Measurements from ENCODE around the gene PTPRU.

The PTPRU gene

DNA sequence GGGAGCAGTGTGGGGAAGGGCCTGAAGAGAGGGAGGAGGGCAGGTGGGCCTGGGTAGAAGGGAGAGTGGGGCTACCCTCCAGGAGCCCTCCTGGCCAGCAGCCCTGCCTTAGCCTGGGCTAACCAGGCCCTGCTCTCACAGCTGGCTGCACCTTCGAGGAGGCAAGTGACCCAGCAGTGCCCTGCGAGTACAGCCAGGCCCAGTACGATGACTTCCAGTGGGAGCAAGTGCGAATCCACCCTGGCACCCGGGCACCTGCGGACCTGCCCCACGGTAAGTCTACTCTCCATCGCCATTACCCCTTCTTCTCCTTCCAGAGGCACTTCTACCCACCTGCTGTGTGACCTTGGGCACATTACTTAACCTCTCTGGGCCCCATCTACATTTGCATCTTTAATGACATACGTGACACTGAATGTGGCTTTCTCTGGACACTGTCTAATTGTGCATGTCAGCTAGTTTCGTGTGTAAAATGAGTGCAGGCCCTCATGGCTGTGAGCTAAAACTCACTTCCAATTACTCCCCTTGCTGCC is 18.9 kb downstream of the PTPRU start:
- H3K9me3 ChIP-seq (ENCODE audit: control insufficient read depth, low read length) = no peaks in the 10 kb centered on the region
- peaks cover 36% of the 10 kb centered on the region for H3K4me1 ChIP-seq (ENCODE audit: control insufficient read depth, insufficient read depth, low read length, poor library complexity, severe bottlenecking)
- H3K4me3 ChIP-seq (ENCODE audit: extremely low read depth, insufficient read depth, low read length, poor library complexity, severe bottlenecking) = no peak overlapping the region
- peaks cover 5% of the 10 kb centered on the region for H3K36me3 ChIP-seq (ENCODE audit: control insufficient read depth, insufficient read depth, low read length)
- 95% methylated on average over 10 of the region's 10 CpGs for WGBS, 2 experiments (ENCODE audit: insufficient coverage in 2 of 2)
- H3K27ac ChIP-seq (ENCODE audit: low read depth, low read length, severe bottlenecking) = no peak overlapping the region

DNA sequence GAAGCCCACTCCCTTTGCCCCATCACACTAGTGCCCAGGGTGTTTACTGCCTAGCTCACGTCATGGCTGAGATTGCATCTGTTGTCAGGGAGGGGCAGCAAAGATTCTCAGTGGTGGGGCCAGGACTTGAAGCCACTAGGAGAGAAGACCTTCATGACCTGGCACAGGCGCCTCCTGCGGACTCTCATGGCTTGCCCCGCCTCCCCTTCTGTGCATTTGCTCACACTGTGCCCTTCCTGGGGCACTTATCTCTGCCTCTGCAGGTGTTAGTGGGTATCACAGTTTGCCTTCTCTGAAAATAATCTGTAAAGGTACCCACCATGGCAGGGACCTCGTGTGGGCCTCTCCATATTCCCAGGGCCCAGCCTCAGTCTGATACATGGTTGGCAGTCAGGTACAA is 20.1 kb downstream of the PTPRU start:
- 67 to 83% methylated on average over 3 to 5 of the region's 5 CpGs for WGBS, 2 experiments (ENCODE audit: insufficient coverage in 2 of 2)

DNA sequence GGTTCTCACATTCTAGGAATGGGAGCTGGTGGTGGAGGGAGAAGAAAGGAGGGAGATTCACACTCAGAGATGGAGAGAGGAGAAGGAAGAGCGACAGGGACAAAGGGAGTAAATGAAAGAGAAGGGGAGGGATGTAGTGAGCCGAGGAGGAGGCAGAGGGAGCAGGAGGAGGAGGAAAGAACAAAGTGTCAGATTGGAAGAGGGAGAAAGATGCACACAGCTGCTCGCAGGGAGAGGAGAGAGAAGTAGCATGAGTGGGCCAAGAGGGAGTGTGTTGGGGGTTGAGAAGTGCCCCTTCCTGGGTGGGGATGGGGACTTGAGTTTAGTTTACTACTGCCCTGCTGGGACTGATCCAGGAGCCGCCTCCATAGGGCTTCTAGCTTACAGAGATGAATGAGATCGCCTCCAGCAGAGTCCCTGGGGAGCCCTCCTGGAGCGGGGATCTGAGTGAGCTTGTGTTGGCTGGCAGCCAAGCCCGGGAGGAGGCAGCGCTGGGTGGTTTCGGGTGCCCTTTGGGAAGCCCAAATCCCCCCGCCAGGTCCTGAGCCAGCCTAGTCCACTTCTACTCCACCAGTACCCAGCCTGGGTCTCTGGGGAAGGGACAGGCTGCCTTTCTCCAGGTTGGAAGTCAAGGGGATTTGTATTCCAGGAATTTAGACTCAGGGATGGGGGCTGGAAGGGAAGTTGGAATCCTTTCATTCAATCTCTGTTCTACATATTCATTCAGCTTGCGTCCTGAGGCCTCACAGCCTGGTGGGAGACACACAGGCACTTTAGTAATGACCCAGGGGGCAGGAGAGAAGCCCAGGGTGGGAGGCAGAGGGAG is 20.9 kb downstream of the PTPRU start:
- H3K4me1 ChIP-seq (ENCODE audit: control insufficient read depth, insufficient read depth, low read length, poor library complexity, severe bottlenecking) = peaks cover 32% of the 10 kb centered on the region
- WGBS, 2 experiments (ENCODE audit: insufficient coverage in 2 of 2) = 47 to 48% methylated on average over 7 to 8 of the region's 11 CpGs
- H3K27ac ChIP-seq (ENCODE audit: low read depth, low read length, severe bottlenecking) = no peak overlapping the region

More for the DNA sequence above, 20.1 kb downstream of the PTPRU start:
- Histone ChIP-seq H3K4me1 (ENCODE audit: control insufficient read depth, insufficient read depth, low read length, poor library complexity, severe bottlenecking) (peaks cover 32% of the 10 kb centered on the region), H3K4me3 (ENCODE audit: extremely low read depth, insufficient read depth, low read length, poor library complexity, severe bottlenecking) (no peak overlapping the region), H3K9me3 (ENCODE audit: control insufficient read depth, low read length) (no peaks in the 10 kb centered on the region), H3K36me3 (ENCODE audit: control insufficient read depth, insufficient read depth, low read length) (peaks cover 15% of the 10 kb centered on the region), H3K27ac (ENCODE audit: low read depth, low read length, severe bottlenecking) (no peak overlapping the region)

DNA sequence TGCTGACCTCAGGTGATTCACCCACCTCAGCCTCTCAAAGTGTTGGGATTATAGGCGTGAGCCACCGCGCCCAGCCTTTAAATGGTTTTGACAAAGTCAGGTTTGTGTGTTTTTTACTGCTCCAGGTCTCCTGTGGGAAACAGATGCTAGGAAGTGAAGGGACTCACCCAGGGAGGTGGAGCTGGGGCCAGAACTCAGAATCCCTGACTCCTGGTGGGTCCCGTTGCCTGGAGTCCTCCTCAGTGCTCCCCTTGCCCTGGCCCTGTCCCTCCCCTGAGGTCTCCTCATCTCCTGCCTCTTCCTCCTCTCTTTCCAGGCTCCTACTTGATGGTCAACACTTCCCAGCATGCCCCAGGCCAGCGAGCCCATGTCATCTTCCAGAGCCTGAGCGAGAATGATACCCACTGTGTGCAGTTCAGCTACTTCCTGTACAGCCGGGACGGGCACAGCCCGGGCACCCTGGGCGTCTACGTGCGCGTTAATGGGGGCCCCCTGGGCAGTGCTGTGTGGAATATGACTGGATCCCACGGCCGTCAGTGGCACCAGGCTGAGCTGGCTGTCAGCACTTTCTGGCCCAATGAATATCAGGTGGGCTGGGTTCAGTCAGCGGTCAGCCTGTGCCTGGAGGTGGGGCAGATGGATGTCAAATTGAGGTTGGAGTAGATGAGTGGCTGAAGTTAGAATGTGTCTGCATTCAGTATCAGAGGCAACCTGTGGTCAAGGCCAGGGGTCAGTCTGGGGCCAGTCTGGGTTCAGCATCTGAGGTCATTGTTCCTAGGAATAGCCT is 22.1 kb downstream of the PTPRU start:
- H3K9me3 ChIP-seq (ENCODE audit: control insufficient read depth, low read length) = no peaks in the 10 kb centered on the region
- peaks cover 21% of the 10 kb centered on the region for H3K36me3 ChIP-seq (ENCODE audit: control insufficient read depth, insufficient read depth, low read length)
- H3K4me3 ChIP-seq (ENCODE audit: extremely low read depth, insufficient read depth, low read length, poor library complexity, severe bottlenecking) = no peak overlapping the region
- no peak overlapping the region for H3K27ac ChIP-seq (ENCODE audit: low read depth, low read length, severe bottlenecking)
- H3K4me1 ChIP-seq (ENCODE audit: control insufficient read depth, insufficient read depth, low read length, poor library complexity, severe bottlenecking) = peaks cover 32% of the 10 kb centered on the region
- WGBS, 2 experiments (ENCODE audit: insufficient coverage in 2 of 2) = 91 to 93% methylated on average over 13 to 15 of the region's 16 CpGs

More for the DNA sequence above, 20.9 kb downstream of the PTPRU start:
- peaks cover 17% of the 10 kb centered on the region for H3K36me3 ChIP-seq (ENCODE audit: control insufficient read depth, insufficient read depth, low read length)
- no peaks in the 10 kb centered on the region for H3K9me3 ChIP-seq (ENCODE audit: control insufficient read depth, low read length)
- H3K4me3 ChIP-seq (ENCODE audit: extremely low read depth, insufficient read depth, low read length, poor library complexity, severe bottlenecking) = no peak overlapping the region

DNA sequence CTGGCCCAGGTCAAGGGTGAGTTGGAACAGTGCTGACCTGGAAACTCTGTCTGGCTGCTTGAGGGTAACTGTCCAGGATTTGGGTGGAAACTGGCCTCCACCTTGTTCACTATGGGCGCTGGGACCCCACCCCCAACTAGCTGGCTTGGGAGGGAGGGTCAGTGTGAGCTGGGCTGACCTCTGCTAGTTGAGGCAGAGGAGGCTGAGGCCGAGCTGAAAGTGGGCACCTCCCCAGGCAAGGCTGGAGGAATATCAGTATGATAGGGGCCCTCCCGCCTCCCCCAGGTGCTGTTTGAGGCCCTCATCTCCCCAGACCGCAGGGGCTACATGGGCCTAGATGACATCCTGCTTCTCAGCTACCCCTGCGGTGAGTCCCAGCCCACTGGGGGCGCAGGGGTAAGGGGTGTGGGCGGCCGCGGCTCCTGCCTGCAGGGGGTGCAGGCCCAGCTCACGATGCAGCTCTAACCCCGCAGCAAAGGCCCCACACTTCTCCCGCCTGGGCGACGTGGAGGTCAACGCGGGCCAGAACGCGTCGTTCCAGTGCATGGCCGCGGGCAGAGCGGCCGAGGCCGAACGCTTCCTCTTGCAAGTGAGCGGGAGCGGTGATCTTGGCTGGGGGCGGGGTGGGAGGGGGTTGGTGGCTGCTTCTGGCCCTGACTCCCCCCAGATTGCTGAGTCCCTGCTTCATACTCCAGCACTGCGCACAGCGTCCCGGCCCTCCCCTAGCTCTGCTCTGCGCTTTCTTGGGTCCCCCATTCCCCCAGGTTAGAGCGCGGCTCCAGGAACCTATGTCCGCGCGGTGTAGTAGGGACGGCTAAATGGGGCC is 22.9 kb downstream of the PTPRU start:
- Histone ChIP-seq H3K4me3 (ENCODE audit: extremely low read depth, insufficient read depth, low read length, poor library complexity, severe bottlenecking) (peak overlapping the region; percentile 36), H3K4me1 (ENCODE audit: control insufficient read depth, insufficient read depth, low read length, poor library complexity, severe bottlenecking) (peaks cover 25% of the 10 kb centered on the region), H3K9me3 (ENCODE audit: control insufficient read depth, low read length) (no peaks in the 10 kb centered on the region), H3K36me3 (ENCODE audit: control insufficient read depth, insufficient read depth, low read length) (peaks cover 23% of the 10 kb centered on the region), H3K27ac (ENCODE audit: low read depth, low read length, severe bottlenecking) (no peak overlapping the region)
- WGBS, 2 experiments (ENCODE audit: insufficient coverage in 2 of 2) = 17 to 22% methylated on average over 29 to 31 of the region's 38 CpGs

DNA sequence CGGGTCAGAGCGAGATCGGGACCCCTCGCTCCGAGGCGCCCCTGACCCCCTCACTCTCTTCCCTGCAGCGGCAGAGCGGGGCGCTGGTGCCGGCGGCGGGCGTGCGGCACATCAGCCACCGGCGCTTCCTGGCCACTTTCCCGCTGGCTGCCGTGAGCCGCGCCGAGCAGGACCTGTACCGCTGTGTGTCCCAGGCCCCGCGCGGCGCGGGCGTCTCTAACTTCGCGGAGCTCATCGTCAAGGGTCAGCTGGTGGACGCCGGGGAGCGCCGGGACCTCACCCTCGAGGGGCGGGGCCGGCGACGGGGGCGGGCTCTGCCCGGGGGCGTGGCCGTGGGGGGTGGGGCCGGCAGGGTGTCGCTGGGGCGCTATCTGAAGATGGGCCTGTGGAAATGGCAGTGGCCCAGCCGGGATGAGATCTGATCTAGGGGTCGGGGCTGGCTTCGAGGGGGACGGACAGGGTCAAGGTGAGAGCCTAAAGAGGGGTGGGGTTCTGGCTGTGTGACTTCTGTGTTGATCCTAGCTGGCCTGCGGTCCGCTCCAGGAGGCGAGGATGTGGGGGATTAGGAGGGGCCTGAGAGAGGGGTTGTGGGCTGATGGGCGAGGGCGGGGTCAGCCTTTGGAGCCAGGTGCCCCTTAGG is 23.6 kb downstream of the PTPRU start:
- H3K4me1 ChIP-seq (ENCODE audit: control insufficient read depth, insufficient read depth, low read length, poor library complexity, severe bottlenecking) = peaks cover 19% of the 10 kb centered on the region
- H3K27ac ChIP-seq (ENCODE audit: low read depth, low read length, severe bottlenecking) = no peak overlapping the region
- H3K36me3 ChIP-seq (ENCODE audit: control insufficient read depth, insufficient read depth, low read length) = peaks cover 28% of the 10 kb centered on the region
- peak overlapping the region; percentile 36 for H3K4me3 ChIP-seq (ENCODE audit: extremely low read depth, insufficient read depth, low read length, poor library complexity, severe bottlenecking)
- 10 to 14% methylated on average over 26 to 31 of the region's 56 CpGs for WGBS, 2 experiments (ENCODE audit: insufficient coverage in 2 of 2)
- no peaks in the 10 kb centered on the region for H3K9me3 ChIP-seq (ENCODE audit: control insufficient read depth, low read length)

DNA sequence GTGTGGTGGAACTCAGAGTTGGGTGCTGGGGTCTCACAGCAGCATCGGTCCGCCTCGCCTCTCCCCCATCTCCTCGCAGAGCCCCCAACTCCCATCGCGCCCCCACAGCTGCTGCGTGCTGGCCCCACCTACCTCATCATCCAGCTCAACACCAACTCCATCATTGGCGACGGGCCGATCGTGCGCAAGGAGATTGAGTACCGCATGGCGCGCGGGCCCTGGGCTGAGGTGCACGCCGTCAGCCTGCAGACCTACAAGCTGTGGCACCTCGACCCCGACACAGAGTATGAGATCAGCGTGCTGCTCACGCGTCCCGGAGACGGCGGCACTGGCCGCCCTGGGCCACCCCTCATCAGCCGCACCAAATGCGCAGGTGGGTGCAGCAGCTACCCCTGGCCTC is 24.2 kb downstream of the PTPRU start:
- Histone ChIP-seq H3K9me3 (ENCODE audit: control insufficient read depth, low read length) (no peaks in the 10 kb centered on the region), H3K36me3 (ENCODE audit: control insufficient read depth, insufficient read depth, low read length) (peaks cover 23% of the 10 kb centered on the region), H3K4me3 (ENCODE audit: extremely low read depth, insufficient read depth, low read length, poor library complexity, severe bottlenecking) (peak overlapping the region; percentile 36), H3K4me1 (ENCODE audit: control insufficient read depth, insufficient read depth, low read length, poor library complexity, severe bottlenecking) (peaks cover 19% of the 10 kb centered on the region), H3K27ac (ENCODE audit: low read depth, low read length, severe bottlenecking) (no peak overlapping the region)
- WGBS, 2 experiments (ENCODE audit: insufficient coverage in 2 of 2) = 94 to 97% methylated on average over 16 to 26 of the region's 29 CpGs

DNA sequence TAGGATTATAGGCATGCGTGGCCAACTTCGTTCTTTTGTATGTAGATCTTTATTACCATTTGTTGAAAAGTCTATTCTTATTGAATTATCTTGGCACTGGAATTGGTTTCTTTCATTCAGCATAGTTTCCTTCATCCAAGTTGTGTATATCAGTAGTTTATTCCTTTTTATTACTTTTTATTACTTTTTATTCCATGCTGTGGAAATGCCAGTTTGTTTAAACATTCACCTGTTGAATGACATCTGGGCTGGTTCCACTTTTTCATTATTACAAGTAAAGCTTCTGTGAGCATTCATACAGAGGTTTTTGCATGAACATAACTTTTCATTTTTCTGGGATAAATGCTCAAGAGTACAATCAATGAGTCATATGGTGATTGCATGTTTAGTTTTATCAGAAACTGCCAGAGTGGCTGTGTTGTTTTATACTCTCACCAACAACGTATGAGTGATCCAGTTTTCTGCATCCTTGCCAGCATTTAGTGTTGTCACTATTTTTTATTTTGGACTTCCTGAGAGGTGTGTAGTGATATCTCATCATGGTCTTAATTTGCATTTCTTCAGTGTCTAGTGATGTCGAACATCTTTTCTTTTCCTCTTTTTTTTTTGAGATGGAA is 28.6 kb downstream of the PTPRU start:
- H3K36me3 ChIP-seq (ENCODE audit: control insufficient read depth, insufficient read depth, low read length) = peaks cover 23% of the 10 kb centered on the region
- no peaks in the 10 kb centered on the region for H3K4me1 ChIP-seq (ENCODE audit: control insufficient read depth, insufficient read depth, low read length, poor library complexity, severe bottlenecking)
- no peak overlapping the region for H3K4me3 ChIP-seq (ENCODE audit: extremely low read depth, insufficient read depth, low read length, poor library complexity, severe bottlenecking)
- WGBS, 2 experiments (ENCODE audit: insufficient coverage in 2 of 2) = 100% methylated on average over 2 of the region's 4 CpGs; no CpG with 5 or more reads in 1 of the 2 experiments
- H3K9me3 ChIP-seq (ENCODE audit: control insufficient read depth, low read length) = no peaks in the 10 kb centered on the region
- H3K27ac ChIP-seq (ENCODE audit: low read depth, low read length, severe bottlenecking) = no peak overlapping the region

DNA sequence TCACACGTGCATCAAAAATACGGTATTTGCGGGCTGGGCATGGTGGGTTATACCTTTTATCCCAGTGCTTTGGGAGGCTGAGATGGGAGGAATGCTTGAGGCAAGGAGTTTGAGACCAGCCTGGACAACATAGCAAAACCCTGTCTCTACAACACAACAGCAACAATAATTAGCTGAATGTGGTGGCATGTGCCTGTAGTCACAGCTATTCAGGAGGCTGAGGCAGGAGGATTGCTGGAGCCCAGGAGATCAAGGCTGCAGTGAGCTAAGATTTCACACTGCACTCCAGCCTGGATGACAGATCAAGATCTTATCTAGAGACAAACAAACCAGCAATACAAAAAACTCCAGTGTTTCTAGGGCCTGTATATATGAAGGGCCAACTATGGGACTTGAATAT is 30.6 kb downstream of the PTPRU start:
- H3K4me1 ChIP-seq (ENCODE audit: control insufficient read depth, insufficient read depth, low read length, poor library complexity, severe bottlenecking) = peaks cover 7% of the 10 kb centered on the region
- WGBS, 2 experiments (ENCODE audit: insufficient coverage in 2 of 2) = 100% methylated on average over 3 of the region's 3 CpGs; no CpG with 5 or more reads in 1 of the 2 experiments
- peaks cover 20% of the 10 kb centered on the region for H3K36me3 ChIP-seq (ENCODE audit: control insufficient read depth, insufficient read depth, low read length)
- no peaks in the 10 kb centered on the region for H3K9me3 ChIP-seq (ENCODE audit: control insufficient read depth, low read length)
- H3K27ac ChIP-seq (ENCODE audit: low read depth, low read length, severe bottlenecking) = no peak overlapping the region
- no peak overlapping the region for H3K4me3 ChIP-seq (ENCODE audit: extremely low read depth, insufficient read depth, low read length, poor library complexity, severe bottlenecking)

Measured in mesodermal cell (in vitro differentiated cells).